ENCODE results near the gene RTN4RL1.

- TF ChIP-seq POLR2AphosphoS5 (IDR thresholded peaks at IDR 0.05; ENCODE audit: insufficient read depth in 1 of 2, low read depth in 1 of 2) (no peak), CTCF (IDR thresholded peaks at IDR 0.05) (no peak)
Observed at GRCh38 chr17:1996800-1997288, 28.3 kb downstream of the RTN4RL1 start.

Data from vagina (tissue), 2 donors.